ENCODE measurements around the gene NPW.
A peak's percentile ranks its signal among the peaks of the same experiment; 100 is the strongest.

Gene NPW

DNA sequence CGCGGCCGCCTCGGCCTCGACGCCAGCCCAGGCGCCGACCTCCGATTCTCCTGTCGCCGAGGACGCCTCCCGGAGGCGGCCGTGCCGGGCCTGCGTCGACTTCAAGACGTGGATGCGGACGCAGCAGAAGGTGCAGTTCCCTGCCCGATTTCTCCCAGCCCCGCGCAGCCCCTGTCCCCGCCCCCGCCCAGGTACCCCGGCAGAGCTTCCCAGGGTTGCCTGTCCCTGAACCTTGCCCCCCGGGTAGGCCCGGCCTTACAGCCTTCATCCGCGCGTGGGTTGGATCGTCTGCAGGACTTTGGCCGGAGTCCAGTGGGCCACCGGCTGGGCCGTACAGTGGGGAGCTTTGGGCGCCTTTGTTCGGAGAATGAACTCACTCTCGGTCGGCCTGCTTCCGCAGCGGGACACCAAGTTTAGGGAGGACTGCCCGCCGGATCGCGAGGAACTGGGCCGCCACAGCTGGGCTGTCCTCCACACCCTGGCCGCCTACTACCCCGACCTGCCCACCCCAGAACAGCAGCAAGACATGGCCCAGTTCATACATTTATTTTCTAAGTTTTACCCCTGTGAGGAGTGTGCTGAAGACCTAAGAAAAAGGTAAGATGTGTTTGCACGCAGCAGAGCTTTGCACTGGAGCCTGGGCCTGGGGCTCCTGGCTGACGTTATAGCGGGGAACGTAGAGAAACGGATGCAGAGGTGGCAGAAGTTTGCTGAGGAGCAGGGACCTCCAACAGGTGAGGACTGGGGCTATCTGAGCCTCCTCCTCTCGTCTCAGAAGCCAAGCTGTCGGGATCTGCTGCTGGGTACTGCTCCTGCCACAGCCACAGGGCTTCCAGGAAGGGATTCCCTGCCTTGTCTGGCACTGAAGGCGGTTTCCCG, 35.0 kb upstream of the NPW start:
- no peak for DNase-seq

DNA sequence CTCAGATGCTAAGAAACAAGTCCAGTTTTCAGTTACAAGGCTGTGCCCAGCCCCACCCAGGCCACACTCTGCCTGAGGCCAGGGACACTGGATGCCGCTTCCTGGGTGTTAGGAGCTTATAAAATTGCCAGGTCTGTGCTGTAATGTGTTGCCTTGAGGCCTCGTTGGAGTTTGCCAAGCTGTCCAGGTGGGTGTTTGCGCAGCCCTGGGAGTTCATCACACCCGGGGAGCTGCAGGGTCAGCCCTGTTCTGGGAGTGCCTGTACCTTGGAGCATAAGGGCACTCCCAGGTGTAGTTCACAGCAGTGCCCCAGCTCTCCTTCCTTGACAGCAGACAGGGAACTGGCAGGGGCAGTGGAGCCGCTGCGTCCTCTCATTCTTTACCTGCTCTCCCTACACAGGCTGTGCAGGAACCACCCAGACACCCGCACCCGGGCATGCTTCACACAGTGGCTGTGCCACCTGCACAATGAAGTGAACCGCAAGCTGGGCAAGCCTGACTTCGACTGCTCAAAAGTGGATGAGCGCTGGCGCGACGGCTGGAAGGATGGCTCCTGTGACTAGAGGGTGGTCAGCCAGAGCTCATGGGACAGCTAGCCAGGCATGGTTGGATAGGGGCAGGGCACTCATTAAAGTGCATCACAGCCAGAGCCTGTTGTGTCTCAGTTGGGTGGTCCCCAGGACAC, 34.0 kb upstream of the NPW start:
- no peak for DNase-seq

DNA sequence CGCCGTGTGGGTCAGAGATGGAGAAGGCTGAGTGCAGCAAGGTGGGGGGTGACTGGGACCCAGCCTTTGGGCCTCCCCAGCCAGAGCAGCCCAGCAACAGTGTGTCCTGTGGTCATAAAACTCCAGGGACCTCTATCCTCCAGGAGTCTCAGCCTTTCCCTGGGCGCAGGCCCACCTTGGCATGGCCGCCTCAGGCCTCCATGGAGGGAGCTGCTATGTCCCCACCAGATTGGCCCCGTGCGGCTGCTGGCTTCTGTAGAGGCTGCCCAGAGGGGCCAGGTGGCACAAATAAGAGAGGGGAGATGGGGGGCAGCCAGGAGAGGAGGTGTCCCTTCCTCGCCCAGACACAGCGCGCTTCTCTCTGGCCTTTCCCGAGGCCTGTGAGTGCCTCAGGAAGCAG, 32.4 kb upstream of the NPW start:
- no peak for DNase-seq

DNA sequence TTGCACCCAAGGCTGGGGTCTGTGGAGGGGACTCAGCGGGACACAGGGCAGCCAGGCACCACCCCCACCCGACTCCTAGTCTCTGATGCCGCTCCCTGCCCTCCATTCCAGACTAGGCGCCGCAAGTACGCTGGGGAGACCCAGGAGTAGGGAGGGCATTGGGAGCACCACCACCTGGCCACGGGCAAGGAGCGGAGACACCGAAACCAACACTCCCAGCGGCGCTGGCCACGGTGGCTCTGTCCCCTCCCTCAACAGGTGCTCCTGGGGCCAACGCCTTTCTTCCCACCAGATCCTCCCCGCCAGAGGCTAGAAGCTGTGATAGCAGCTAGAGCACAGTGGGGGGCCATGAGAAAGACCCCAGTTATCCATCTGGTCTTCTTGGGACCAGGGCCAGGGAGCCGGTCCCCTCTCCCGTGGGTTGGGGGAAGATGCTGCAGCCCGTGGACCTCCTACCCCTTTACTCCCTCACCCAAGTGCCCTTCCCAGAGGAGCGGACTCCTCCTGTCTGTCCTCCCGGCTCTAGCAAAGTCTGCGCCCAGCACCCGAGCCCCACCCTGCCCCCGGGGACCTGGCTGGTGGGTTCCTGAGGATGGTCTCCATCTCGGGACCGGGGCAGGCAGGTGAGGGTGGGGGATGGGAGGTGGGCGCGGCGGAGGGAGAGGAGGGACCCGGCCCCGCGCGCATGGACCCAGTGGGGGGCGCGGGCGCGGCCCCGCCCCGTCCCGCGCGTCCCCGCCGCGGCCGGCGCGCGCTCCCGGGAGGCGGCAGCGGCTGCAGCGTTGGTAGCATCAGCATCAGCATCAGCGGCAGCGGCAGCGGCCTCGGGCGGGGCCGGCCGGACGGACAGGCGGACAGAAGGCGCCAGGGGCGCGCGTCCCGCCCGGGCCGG, 30.1 kb upstream of the NPW start, which contains the start of gene SYNGR3:
TSS of gene SYNGR3 (plus strand) at position 762 of the 892 bp plus-strand sequence. CDS start 133 bp downstream, outside the sequence.
- DNase-seq = no peak

DNA sequence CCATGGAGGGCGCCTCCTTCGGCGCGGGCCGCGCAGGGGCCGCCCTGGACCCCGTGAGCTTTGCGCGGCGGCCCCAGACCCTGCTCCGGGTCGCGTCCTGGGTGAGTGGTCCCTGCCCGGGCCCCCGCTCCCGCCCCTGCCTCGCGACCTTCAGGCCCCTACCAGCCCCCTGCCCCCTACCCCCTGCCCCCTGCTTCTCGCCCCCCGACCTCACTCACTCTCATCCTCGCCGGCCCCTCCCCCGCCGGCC, 29.6 kb upstream of the NPW start:
- DNase-seq = no peak

DNA sequence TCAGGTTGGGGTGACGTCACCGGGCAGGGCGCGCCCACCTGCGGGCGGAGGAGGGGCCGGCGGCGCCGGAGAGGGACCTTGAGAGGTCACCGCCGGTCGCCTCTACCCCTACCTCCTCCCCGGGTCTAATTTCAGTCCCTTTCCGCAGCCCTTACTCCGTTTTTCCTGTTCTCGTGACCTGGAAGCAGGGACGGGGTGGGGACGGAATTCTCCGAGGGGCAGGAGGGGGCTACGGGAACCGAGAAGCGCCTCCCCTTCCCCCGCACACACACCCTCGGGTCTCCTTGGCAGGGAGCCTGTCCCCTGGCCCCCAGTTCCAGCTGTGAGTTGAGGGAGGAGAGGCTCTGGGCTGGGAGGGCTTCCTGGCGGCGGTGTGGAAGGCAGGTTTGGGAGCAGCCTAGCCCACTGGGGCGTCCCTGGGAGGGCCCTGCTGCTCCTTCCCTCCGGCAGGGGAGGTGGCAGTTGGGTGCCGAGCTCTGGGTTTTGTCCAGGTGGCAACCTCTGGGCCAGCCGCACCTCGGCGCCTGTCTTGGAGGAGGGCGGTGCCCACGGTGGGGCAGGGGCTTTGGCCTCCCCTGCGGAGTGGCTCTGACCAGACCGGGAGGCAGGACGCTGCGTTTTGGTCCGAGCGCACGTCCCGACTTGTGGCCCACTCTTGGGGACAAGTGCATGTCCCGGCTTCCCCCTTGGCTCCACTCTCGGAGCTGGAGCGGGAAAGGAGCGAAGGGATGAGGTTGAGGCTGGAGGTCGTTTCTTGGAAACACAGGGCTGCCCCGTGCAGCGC, 29.0 kb upstream of the NPW start:
- DNase-seq = peak; percentile 76

DNA sequence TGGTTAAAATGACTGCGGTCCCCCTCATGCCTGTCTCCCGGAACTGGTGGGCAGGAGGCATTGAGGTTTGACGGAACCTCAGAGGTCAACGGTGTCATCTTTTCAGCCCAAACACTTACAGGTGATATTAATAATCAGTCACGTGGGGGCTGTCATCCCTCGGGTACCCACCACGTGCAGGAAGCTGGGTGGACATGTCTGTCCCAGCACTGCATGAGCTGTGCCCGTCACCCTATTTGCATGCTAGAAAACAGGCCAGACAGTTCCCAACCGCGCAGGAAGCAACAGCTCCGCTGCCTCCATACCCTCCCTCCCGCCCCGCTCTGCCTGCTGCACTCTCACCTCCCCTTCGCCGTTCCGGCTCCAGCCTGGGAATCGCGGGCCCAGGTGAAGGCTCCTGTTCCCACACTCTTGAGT, 28.4 kb upstream of the NPW start:
- peak; percentile 69 for DNase-seq

DNA sequence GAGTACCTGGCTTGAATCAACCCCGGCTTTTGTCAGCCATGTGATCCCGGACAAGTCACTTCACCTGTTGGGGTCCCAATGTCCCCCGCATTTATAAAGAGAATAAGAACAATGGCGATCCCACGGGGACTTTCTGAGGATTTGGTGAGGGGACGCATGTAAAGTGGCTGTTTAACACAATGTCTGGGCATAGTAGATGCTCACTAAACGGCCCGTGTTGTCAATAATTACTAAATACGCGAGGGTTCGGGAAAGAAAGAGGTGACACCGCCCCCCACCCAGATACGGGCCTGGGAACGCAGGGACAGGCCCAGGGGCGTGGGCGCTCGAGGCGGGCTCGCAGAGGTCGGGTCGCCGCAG, 28.0 kb upstream of the NPW start:
- DNase-seq = peak; percentile 53

DNA sequence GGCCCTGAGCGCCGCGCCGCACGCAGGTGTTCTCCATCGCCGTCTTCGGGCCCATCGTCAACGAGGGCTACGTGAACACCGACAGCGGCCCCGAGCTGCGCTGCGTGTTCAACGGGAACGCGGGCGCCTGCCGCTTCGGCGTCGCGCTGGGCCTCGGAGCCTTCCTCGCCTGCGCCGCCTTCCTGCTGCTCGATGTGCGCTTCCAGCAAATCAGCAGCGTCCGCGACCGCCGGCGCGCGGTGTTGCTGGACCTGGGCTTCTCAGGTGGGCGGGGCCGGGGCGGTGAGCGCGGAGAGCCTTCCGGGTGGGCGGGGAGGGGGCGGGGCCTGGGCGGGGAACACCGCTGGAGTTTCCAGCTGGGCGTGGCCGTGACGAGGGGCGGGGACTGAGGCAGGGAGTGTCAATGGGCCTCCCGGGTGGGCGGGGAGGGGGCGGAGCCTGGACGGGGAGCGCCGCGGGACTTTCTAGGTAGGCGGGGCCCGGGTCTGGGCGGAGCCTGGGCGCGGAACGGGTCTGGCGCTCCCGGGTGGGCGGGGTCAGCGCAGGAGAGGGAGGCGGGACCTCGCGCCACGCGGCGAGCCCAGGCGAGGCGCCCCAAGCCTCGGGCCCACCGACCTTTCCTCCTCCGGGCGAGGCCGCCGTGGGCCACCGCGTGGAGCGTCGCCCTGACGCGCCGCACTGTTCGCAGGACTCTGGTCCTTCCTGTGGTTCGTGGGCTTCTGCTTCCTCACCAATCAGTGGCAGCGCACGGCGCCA, 27.5 kb upstream of the NPW start:
- peak; percentile 99 for DNase-seq

DNA sequence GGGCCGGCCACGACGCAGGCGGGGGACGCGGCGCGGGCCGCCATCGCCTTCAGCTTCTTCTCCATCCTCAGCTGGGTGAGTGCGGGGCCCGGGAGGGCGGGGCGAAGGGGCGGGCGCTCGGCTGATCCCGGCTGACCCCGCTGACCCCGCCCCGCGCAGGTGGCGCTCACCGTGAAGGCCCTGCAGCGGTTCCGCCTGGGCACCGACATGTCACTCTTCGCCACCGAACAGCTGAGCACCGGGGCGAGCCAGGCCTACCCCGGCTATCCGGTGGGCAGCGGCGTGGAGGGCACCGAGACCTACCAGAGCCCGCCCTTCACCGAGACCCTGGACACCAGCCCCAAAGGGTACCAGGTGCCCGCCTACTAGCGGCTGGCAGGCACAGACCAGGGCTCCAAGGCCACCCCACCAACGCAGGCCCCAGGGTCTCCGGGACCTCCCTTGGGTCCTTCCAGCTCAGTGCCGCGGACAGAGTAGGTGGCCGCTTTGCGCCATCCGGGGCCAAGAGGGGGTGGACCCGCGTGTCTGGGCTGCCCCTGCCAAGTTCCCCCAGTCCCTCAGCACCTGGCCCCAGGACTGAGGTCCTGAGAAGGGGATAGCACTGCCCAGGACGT, 26.8 kb upstream of the NPW start:
- no peak for DNase-seq

DNA sequence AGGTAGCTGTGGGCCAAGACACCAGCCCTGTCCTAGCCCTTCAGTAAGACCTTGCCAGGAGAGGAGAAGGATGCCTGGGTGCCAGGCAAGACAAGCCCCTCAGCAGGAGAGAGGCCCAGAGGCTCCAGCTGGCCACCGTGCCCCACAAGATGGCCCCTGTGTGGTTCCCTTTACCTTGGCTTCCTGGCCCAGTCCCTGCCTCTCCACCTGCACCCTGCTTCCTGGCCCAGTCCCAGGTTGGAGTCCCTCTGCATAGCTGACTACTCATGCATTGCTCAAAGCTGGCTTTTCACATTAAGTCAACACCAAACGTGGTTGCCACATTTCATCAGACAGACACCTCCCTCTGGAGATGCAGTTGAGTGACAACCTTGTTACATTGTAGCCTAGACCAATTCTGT, 25.9 kb upstream of the NPW start:
- no peak for DNase-seq

DNA sequence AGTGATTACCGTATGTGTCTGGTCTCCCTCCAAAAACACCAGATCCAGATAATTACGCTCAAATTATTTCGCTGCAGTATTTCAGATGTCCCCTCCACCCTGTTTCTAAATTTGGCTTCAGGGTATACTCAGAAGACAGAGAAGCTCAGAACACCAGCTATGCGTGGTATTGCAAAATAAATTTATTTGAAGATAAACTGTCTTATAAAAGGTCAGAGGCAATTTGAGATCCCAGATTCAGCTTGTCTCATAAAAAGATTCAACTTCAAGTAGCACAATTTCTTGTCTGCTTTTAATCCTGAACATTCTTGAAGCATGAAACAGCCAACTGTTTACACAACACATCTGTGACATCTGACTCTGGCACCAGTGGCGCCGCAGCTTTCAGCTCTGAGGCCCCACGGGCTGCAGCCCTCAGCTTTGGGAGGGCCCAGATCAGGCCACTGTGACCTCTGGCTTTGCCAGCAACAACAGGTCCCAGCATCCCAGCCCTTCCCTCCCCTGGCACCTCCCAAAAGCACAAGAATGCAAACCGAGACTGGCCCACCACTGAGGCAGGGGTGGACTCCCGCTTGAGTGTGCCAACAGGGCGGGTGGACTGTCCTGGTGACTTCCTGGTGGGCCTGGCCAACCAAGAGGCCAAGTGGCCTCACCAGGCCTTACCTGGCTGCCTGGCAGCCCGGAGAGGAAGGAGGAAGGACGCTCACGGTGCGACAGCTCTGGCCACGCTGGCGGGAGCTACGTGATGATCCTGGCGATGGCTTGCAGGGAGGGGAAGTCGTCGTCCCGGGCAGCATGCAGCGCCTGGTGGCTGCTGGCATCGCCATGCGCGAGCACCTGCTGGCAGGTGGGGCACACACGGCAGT, 21.9 kb upstream of the NPW start:
- no peak for DNase-seq

DNA sequence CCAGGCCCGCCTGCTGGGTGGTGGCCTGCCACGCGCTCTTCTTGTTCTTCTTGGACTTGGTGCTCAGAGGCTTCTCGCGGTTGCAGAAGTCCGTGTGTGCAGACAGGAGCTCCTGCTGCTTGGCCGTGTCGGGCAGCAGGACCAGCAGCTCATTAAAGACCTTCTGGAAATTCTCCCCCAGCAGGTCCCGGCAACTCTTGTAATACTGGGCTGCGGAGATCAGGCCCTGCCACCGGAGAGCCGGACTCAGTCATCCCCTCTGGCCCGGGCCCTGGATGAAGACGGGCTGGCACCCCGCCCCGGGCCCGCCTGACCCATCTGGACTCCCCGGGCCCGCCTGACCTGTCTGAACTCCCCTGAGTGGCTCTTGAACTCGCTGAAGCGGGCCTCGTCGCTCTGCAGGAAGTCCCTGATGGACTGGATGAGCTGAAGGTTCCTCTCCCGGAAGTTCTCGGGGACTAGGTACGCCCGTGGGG, 21.2 kb upstream of the NPW start:
- DNase-seq = no peak

DNA sequence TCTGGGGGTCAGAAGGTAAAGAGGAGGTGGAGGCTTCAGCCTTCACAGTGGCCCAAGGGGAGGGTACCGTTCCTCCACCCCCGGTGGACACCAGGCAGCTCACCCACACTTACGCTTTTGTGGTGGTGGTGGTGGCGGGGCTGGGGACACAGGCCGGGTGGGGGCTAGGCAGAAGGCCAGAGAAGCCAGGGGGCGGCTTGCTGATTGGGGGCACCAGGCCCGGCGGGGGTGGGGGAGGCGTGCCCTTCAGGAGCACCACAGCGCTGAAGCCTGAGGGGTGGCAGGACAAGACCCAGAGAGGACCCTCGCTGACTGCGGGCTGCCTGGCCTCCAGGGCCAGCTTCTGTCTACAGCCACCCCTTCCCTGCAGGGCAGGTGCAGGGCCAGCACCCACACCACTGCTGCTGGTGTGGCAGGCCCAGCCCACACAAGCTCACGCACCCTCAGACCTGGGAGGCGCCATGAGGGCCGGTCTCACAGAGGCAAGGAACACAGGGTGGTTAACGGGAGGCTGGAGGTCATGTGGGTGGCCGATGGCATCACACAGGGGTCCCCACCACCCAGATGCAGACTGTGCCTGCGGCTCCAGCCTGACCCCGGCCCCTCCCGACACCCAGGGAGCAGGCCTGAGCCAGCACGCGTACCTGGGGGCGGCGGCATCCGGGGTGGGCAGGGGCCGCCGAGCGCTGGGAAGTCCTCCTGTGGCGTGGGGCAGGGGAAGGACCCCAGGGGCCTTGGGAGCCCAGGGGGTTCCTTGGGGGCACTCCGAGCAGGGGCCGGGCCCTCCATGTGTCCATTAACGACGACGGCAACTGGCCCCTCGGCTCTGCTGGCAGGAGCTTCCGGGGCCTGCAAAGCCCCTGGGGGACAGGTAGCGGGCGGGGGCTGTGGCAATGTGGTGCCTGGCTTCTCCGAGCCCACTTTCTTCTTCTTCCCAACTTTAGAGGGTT, 20.5 kb upstream of the NPW start:
- no peak for DNase-seq

DNA sequence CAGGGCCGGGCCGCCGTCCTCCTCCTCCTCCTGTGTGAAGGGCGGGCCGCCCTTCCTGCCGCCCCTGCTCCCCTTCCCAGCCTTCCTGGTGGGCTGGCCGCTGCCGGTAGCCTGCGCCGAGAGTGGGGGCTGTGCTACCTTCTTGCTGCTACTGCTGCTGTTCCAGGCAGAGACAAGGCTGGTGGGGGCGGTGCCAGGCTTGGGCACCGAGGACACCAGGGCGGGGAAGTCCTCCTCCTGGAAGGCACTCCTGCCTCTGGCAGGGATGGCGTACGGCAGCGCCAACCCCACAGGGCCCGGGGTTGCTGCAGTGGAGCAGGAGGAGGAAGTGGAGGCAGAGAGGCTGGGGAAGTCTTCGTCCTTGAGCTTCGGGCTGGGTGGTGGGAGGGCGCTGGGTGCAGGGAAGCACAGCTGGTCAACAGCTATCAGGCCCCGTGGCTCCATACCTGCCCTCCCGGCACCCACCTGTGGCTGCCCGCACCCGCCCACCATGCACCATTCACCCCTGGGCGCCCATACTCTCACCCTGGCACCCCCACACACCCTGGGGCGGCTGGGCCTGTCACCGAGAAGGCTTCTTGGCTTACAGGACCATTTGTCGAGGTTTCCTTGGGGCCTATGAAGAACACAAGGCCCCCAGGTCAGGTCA, 19.6 kb upstream of the NPW start:
- no peak for DNase-seq

DNA sequence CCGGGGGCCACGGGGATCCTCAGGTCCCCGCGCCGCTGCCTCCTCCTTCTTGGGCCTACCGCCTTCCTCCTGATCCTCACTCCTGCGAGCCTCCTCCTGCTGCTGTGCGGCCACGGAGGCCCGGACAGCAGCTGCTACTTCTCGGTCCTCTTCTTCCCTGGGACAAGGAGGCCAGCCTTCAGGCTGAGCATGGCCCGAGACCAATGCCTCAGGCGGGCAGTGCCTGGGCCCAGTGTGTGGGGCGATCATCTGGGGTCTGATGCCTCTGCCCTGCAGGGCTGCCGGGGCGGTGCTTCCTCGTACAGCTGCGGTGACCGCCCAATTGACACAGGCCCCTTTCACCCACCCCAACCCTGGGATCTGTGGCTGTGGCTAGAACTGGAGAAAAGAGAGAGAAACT, 18.6 kb upstream of the NPW start:
- DNase-seq = no peak

DNA sequence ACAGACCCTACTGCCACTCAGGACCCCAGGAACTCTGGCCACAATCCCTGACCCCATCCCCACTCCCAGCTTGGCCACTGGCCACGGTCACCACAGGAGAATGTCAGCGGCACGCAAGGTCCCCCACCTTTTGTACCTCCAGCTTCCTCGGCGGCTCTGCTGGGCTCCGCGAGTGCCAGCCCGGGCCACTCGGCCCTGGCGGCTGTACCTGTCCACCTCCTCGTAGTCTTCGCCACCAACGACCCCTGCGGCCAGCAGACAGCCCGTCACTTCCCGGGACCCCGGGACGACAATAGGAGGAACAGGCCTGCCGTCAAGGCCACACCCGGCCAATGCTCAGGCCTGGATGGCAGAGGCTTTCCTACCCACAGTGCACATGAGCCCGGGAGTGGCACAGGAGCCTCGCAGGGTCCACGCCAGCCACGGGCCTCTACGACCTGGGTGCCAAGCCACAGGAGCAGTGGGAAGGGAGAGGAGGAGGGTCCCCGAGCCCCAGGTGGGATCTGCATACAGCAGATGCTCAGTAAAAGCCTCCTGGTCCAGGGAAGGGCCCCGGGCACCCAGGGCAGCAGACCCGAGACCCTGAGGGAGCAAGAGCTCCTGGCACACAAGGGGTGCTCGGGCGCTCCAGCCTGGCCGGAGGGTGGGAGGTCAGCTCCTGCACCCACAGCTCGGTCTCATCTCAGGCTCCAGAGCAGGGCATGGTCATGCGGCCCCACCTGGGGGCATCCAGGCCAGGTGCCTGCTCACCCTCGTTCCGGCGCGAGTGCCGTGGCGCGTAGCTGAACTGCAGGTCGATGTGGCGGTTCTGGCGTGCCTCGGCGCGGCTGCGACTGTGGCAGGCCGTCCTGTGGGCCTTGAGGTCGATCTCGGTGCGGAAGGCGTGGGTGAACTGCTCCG, 17.9 kb upstream of the NPW start:
- DNase-seq = no peak
